EL (cell line): ENCODE measurements around the gene GPX3.

Experiments
- DNase-seq: peaks from one replicate; pipeline ENCODE4 v3.0.0-alpha.2; 2016

Gene GPX3

GRCh38 chr5:151014680-151015343, 5.6 kb upstream of the GPX3 start:
- no peak for DNase-seq

GRCh38 chr5:151015974-151016587, 4.3 kb upstream of the GPX3 start:
- DNase-seq: no peak

DNA sequence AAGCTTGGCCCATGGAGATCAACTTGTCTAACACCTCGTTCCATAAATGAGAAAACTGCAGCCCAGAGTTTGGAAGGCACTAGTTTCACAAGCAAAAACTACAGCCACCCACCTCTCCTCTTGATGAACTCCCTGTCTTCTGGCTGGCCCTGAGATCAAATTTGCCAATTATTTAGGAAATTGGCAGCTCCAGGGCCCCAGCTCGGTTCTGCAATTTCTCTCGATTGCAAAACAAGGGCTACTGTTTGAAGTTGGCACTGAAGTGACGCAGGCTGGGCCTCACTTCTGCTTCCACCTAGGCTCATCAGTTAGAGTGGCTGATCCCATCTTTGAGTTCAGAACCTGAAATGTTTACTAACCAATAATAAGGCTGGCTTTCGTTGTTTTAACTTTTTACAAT, 3.7 kb upstream of the GPX3 start:
- no peak for DNase-seq

DNA sequence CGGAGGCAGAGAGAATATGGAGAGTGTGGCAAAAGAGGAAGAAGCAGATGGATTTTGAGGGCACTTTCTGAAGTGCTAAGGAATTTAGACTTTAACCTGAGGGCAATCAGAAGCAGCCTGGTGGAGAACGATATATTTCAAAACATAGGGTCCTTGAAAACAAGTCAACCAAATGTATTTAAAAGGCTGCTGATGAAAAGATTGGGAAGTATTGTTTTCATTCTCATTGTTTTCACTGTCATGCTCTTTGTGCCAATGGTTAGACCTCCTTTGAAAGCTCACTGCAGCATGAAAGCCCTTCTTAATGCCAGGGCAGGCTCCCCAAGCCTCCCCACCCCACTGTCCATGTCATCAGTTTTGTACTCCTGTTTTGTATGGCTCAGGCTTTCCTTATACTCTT, 2.5 kb upstream of the GPX3 start:
- no peak for DNase-seq

DNA sequence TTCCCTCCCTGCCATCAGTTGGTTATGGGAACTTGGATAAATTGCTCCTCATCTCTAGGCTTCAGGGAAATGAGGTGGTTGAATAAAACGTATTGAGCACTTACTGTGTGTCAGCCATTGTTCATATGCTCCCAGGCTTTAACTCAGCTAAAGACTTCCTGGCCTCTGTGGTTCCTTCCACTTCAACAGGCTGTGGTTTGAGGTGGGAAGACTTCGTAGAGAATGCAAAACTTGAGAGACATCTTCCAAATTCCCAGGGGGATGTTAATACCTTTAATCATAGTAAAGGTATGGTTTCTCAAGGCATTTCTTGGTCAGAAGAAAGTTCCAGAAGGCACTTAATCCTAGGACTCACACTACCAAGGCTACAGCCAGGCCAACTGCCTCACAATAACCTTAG, 1.5 kb upstream of the GPX3 start:
- DNase-seq: no peak

GRCh38 chr5:151019331-151019730, 1.1 kb upstream of the GPX3 start:
- no peak for DNase-seq

DNA sequence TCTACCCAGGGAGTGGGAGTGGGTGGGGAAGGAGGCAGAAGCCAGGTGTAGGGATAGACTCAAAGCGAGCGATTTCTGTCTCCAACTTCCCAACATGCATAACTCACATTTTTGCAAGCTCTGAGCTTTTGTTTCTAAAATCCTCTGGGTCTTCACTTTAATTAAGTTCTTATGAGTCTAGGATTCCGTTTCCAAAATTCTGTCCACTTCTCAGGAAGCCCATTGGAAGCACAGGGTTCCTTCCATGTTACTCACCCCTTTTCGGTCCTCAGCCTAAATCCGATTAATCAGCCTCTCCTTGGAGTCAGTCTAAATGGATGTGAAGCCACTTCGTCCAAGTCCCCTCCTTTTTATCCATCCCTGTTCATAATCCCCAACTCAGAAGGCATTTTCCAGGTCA, 1.4 kb downstream of the GPX3 start:
- no peak for DNase-seq

DNA sequence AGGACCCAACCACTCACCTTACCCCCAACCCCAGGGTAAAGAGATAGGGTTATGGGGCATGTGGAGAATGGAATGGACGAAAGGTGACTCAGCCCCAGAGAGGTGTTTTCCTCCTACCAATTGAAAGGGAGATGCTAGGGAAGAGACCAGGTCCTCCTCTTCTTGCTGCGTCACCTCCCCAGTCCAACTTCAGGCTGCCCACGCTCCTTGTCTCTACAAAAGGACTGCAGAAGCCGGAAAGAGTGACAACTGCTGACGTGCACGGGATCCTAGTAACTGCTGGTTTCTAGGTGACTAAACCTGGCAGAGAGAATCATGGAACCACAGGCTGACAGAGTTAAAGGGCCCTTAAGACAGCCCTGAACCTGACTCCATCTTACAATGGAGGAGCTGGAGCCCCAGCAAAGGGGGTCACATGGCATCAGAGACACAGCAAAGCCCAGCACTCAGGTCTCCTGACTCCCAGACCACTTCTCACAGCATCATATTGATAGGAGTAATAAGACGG, 2.2 kb downstream of the GPX3 start:
- DNase-seq: no peak

DNA sequence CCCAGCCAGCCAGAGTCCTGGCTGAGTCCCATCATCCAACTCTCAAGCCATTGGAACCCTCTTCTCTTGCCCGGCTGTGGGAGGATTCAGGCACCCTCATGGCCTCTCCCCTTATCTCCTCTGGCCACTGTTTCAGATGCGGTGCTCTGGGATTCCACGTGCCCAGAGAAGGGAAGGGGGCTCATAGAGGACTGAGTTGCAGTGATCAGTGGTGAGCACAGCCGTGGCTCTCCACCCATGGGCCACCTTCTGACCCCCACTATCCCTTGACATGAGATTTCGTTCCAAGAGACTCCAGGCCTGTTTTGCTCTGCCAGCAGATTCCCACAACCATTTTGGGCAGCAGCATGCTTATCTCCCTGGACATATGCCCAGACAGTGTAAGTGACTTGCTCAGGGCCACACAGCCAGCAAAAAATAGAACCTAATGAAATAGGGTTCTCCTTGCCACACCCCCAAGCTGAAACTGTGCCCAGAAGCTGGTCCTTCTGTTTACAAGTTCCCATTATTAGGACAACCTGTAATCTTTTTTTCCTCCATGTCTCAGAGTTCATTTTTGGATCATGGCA, 2.7 kb downstream of the GPX3 start:
- DNase-seq: no peak

GRCh38 chr5:151023651-151024050, 3.3 kb downstream of the GPX3 start:
- no peak for DNase-seq

- DNase-seq: no peak
These were observed 4.3 kb downstream of the GPX3 start for GRCh38 chr5:151024440-151025249.

GRCh38 chr5:151025250-151025606, 4.8 kb downstream of the GPX3 start:
- DNase-seq: no peak

DNA sequence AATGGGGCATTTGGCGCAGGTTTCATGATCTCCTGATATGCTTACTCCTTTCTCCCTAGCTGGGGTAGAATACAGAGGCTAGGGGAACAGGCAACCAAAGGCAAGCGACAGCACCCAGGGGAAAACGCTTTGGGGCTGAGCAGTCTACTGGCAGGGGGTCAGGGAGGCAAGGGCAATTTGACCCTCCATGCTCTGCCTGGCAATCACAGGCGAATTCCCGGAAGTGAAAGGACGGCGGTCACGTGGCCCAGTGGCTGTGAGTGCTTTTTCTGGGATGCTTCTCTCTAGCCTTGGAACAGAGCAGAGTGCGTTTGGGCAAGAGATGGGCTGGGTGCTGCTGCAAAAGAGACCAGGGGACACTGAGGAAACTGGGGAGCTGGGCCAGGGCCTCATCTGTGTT, 5.7 kb downstream of the GPX3 start:
- no peak for DNase-seq

- no peak for DNase-seq
These were observed 6.3 kb downstream of the GPX3 start for GRCh38 chr5:151026679-151027078.

- DNase-seq: no peak
These were observed 7.6 kb downstream of the GPX3 start for GRCh38 chr5:151027961-151028479.

DNA sequence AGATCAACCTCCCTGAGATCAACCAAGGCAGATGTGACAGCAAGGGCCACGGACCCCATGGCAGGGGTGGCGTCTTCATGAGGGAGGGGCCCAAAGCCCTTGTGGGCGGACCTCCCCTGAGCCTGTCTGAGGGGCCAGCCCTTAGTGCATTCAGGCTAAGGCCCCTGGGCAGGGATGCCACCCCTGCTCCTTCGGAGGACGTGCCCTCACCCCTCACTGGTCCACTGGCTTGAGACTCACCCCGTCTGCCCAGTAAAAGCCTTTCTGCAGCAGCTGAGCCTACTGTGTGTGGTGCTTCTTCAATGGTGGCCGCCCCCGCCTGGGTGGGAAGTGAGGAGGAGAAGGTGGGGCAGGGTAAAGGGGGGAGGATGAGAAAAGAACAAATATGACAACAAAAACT, 8.3 kb downstream of the GPX3 start:
- no peak for DNase-seq

DNA sequence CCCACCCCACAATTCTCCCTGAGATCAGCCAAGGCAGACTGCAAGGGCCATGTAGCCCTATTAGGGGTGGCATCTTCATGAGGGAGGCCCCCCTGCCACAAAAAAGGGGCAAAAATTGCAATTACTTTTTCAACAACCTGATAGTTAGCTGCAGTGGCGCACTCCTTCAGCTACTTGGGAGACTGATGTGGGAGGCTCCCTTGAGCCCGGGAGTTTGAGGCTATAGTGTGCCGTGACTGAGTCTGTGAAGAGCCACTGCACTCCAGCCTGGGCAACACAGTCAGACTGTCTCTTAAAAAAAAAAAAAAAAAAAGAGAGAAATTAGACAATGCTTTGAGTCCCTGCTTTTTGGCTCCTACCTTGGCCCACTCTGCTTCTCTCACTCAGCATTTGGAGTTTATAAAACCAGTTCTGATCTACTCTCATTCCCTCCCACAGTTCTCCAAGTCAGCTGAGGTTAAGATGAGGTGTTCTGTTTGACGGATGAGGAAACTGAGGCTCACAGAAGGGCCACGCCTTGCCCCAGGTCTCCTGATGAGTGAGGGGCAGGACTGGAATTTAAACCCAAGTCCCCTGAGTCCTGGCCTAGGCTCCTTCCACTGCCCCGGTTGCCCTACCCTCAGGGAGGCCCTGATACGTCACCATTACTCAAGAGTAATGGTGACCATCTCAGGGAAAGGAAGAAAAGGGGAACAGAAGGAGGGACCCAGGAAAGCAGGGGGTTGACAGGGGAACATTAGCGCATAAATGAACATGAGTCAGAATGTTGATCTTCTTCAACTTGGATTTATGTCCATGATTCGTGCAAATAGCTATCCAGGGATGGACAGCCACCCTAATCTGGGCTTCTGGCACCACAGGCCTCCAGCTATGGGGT, 9.0 kb downstream of the GPX3 start:
- DNase-seq: no peak

GRCh38 chr5:151030056-151030336, 9.6 kb downstream of the GPX3 start:
- DNase-seq: no peak

GRCh38 chr5:151030379-151030778, 10.0 kb downstream of the GPX3 start:
- no peak for DNase-seq

- DNase-seq: no peak
These were observed 11.2 kb downstream of the GPX3 start for GRCh38 chr5:151031554-151031953.

- DNase-seq: no peak
These were observed 13.0 kb downstream of the GPX3 start for GRCh38 chr5:151033217-151033934.
